OCI-LY7 (cell line): Measurements from ENCODE around the gene PPP1R36. TPM values are rescaled to one million over a fixed set of nuclear protein-coding genes. Genes with fewer than 3 reads are reported as not detected.

ENCODE experiments used
- BruUV-seq: library from RNA; stranded (reverse); fragments of 400-500 nt; replicated peaks from 2 replicates; lab custom pipeline; 2021; lab: Mats Ljungman, UMichigan
- CTCF ChIA-PET: fragments of 300-600 bp; sonication (Branson Sonifier 250); formaldehyde crosslinking; loops from one replicate; lab custom pipeline; 2022; ENCODE audit warnings: antibody characterized with exemption; ENCODE audit not compliant: unreplicated experiment; lab: Charles Lee
- POLR2A ChIA-PET: fragments of 300-600 bp; sonication (Branson Sonifier 250); formaldehyde crosslinking; loops from one replicate; lab custom pipeline; 2022; ENCODE audit warnings: antibody characterized with exemption; lab: Charles Lee
- DNase-seq: peaks from one replicate; pipeline ENCODE4 v3.0.0-alpha.2; 2015; ENCODE audit warnings: low spot score
- H2AFZ ChIP-seq: fragments of 200-600 bp; sonication (generic), shearing (Covaris generic); 2 replicates; pipeline ENCODE4 v1.6.1; 2014; ENCODE audit warnings: mild to moderate bottlenecking, antibody characterized with exemption, low read length, moderate library complexity
- H3K27ac ChIP-seq: fragments of 200-600 bp; sonication (generic); 2 replicates; pipeline ENCODE4 v1.5.1; 2014; ENCODE audit warnings: mixed run types, low read depth, mild to moderate bottlenecking, moderate library complexity, low read length, inconsistent platforms; ENCODE audit not compliant: poor library complexity, severe bottlenecking
- H3K36me3 ChIP-seq: fragments of 200-600 bp; sonication (generic); 2 replicates; pipeline ENCODE4 v1.6.1; 2014; ENCODE audit warnings: mild to moderate bottlenecking, antibody characterized with exemption, low read length, moderate library complexity, mixed read lengths; ENCODE audit not compliant: insufficient read depth
- H3K4me1 ChIP-seq: fragments of 200-600 bp; sonication (generic); 2 replicates; pipeline ENCODE4 v1.5.1; 2014; ENCODE audit warnings: mild to moderate bottlenecking, low read length; ENCODE audit not compliant: insufficient read depth, poor library complexity, severe bottlenecking
- H3K4me2 ChIP-seq: fragments of 200-600 bp; sonication (generic); 2 replicates; pipeline ENCODE4 v1.6.1; 2014; ENCODE audit warnings: mild to moderate bottlenecking, low read length
- H3K4me3 ChIP-seq: fragments of 200-600 bp; sonication (generic); 2 replicates; pipeline ENCODE4 v1.5.1; 2014; ENCODE audit warnings: mild to moderate bottlenecking, low read depth, low read length; ENCODE audit not compliant: poor library complexity, severe bottlenecking
- H3K79me2 ChIP-seq: fragments of 200-600 bp; sonication (generic); 2 replicates; pipeline ENCODE4 v1.6.1; 2016; ENCODE audit warnings: low read depth, mild to moderate bottlenecking, low read length, moderate library complexity, mixed read lengths; ENCODE audit not compliant: insufficient read depth
- H3K9me2 ChIP-seq: fragments of 200-600 bp; sonication (generic); 2 replicates; pipeline ENCODE4 v1.6.1; 2016; ENCODE audit warnings: mild to moderate bottlenecking, low read length, mixed read lengths; ENCODE audit not compliant: insufficient read depth
- H3K9me3 ChIP-seq: fragments of 200-600 bp; sonication (generic); 2 replicates; pipeline ENCODE4 v1.6.1; 2014; ENCODE audit warnings: mild to moderate bottlenecking, mixed run types, low read length, mixed read lengths
- H4K20me1 ChIP-seq: fragments of 200-600 bp; sonication (generic); 2 replicates; pipeline ENCODE4 v1.6.1; 2014; ENCODE audit warnings: mild to moderate bottlenecking, antibody characterized with exemption, low read length, moderate library complexity, mixed read lengths; ENCODE audit not compliant: insufficient read depth
- EZH2phosphoT487 ChIP-seq: fragments of 200-600 bp; sonication (generic); IDR thresholded peaks from 2 replicates; pipeline ENCODE4 v1.6.1; 2018; ENCODE audit warnings: low read depth, borderline replicate concordance, mild to moderate bottlenecking, mixed run types, antibody characterized with exemption, low read length, moderate library complexity, mixed read lengths
- intact Hi-C: fragments of 100-400 bp; cut with micrococcal nuclease; formaldehyde crosslinking; loops from one replicate; pipeline ENCODE4 v1.10.0; 2022; ENCODE audit not compliant: unreplicated experiment
- total RNA-seq, 2 experiments: library from RNA; depleted of rRNA in 1 of 2; stranded (reverse); fragments of >200 nt in 1 of 2; shearing (Covaris generic) in 1 of 2; gene quantifications; 2 replicates each; pipeline ENCODE4 v1.2.3, GENCODE V29; 2014 to 2022
- TF ChIP-seq, protein P1 (sequence below): fragments of 200-600 bp; sonication (generic); conservative IDR thresholded peaks from 2 replicates; pipeline ENCODE4 v1.5.1; 2014; ENCODE audit warnings: mild to moderate bottlenecking, antibody characterized with exemption, low read length, moderate library complexity, mixed read lengths

The PPP1R36 gene
- total RNA-seq, 2 experiments from 2014 or later, result not detected

DNA sequence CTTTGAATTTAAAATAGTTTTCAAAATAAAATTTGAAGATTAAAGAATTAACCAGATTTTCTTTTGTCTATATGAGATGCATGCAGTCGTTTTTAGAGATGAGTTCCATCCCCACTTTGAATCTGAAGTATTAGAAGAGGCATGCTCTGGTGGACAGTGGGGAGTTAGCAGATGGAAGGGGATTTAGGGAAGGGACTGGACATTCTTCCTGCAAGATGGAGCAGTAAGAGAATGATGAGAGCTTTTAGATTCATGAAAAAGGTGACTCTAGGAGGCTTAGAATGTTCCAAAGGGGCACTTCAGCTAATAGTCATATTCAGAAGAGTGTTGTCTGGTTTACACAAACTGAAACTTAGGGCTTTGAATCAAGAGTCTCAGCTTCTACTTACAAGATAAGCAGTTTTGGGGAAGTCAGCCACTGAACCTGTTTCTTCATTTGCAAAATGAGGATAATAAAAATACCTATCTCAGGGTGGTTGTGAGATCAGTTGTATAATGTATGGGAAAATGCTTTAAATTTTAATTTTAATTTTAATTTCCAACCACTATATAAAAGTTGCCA is 41.5 kb upstream of the PPP1R36 start:
- no peak for TF ChIP-seq EZH2phosphoT487
- TF ChIP-seq, protein P1, sequence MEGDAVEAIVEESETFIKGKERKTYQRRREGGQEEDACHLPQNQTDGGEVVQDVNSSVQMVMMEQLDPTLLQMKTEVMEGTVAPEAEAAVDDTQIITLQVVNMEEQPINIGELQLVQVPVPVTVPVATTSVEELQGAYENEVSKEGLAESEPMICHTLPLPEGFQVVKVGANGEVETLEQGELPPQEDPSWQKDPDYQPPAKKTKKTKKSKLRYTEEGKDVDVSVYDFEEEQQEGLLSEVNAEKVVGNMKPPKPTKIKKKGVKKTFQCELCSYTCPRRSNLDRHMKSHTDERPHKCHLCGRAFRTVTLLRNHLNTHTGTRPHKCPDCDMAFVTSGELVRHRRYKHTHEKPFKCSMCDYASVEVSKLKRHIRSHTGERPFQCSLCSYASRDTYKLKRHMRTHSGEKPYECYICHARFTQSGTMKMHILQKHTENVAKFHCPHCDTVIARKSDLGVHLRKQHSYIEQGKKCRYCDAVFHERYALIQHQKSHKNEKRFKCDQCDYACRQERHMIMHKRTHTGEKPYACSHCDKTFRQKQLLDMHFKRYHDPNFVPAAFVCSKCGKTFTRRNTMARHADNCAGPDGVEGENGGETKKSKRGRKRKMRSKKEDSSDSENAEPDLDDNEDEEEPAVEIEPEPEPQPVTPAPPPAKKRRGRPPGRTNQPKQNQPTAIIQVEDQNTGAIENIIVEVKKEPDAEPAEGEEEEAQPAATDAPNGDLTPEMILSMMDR, result no peak
- Histone ChIP-seq H3K4me3 (no peak overlapping the region), H2AFZ (no peak overlapping the region), H3K79me2 (peaks cover 79% of the 10 kb centered on the region), H3K4me1 (peaks cover 51% of the 10 kb centered on the region), H3K9me3 (no peaks in the 10 kb centered on the region), H3K9me2 (no peaks in the 10 kb centered on the region), H3K36me3 (peaks cover 17% of the 10 kb centered on the region; the same call in 1 of the 2 replicates), H3K27ac (no peak overlapping the region), H3K4me2 (peak overlapping the region; percentile 99), H4K20me1 (peaks cover 48% of the 10 kb centered on the region)
- peak; percentile 26 for DNase-seq
- no TSS peak for BruUV-seq
- intact Hi-C loops, result loop anchor here (10.0 kb wide), 1 partner anchor 783 kb away; the partner anchor contains the start of gene SGPP1
- ChIA-PET CTCF (interaction anchor here (0.7 kb wide), 1 partner anchor 11 kb away, joined by 3 read pairs; no protein-coding TSS in a partner anchor), POLR2A (interaction anchor here (1.0 kb wide), 1 partner anchor 11 kb away, joined by 3 read pairs; no protein-coding TSS in a partner anchor)

DNA sequence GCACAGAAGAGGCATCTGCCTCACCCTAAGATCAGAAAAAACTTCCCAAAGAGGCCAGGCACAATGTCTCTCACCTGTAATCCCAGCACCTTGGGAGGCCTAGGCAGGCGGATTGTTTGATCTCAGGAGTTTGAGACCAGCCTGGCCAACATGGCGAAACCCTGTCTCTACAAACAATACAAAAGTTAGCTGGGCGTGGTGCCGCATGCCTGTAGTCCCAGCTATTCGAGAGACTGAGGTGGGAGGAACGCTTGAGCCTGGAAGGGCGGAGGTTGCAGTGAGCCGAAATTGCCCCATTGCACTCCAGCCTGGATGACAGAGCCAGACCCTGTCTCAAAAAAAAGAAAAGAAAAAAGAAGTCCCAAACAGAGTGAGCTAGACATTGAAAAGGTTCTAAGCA is 40.7 kb upstream of the PPP1R36 start:
- Histone ChIP-seq H3K27ac (no peak overlapping the region), H4K20me1 (peaks cover 48% of the 10 kb centered on the region), H3K4me3 (no peak overlapping the region), H3K9me2 (no peaks in the 10 kb centered on the region), H3K9me3 (no peaks in the 10 kb centered on the region), H3K4me1 (peaks cover 51% of the 10 kb centered on the region), H3K36me3 (peaks cover 20% of the 10 kb centered on the region; the same call in 1 of the 2 replicates), H2AFZ (no peak overlapping the region), H3K79me2 (peaks cover 85% of the 10 kb centered on the region), H3K4me2 (peak overlapping the region; percentile 99; the same call in 1 of the 2 replicates)
- no TSS peak for BruUV-seq
- ChIA-PET CTCF (interaction anchor here (0.8 kb wide), 1 partner anchor 12 kb away, joined by 3 read pairs; no protein-coding TSS in a partner anchor), POLR2A (interaction anchor here (0.6 to 1.0 kb wide), 3 partner anchors 11 to 67 kb away, joined by 3 to 5 read pairs (median 5); no protein-coding TSS in a partner anchor)
- DNase-seq, result no peak
- intact Hi-C loops, result loop anchor here (10.0 kb wide), 1 partner anchor 784 kb away; the partner anchor contains the start of gene SGPP1
- TF ChIP-seq, protein P1, result no peak
- TF ChIP-seq EZH2phosphoT487, result no peak
